NCI-H187 treated with DMSO at 0.1 percent for 48 hours (cell line): Measurements from ENCODE around the gene QRFP.
A peak's percentile ranks its signal among the peaks of the same experiment; 100 is the strongest.

Experiments
- DNase-seq: peaks from one replicate; lab custom pipeline; 2025; lab: John Stamatoyannopoulos, UW

QRFP gene, protein sequence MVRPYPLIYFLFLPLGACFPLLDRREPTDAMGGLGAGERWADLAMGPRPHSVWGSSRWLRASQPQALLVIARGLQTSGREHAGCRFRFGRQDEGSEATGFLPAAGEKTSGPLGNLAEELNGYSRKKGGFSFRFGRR

DNA sequence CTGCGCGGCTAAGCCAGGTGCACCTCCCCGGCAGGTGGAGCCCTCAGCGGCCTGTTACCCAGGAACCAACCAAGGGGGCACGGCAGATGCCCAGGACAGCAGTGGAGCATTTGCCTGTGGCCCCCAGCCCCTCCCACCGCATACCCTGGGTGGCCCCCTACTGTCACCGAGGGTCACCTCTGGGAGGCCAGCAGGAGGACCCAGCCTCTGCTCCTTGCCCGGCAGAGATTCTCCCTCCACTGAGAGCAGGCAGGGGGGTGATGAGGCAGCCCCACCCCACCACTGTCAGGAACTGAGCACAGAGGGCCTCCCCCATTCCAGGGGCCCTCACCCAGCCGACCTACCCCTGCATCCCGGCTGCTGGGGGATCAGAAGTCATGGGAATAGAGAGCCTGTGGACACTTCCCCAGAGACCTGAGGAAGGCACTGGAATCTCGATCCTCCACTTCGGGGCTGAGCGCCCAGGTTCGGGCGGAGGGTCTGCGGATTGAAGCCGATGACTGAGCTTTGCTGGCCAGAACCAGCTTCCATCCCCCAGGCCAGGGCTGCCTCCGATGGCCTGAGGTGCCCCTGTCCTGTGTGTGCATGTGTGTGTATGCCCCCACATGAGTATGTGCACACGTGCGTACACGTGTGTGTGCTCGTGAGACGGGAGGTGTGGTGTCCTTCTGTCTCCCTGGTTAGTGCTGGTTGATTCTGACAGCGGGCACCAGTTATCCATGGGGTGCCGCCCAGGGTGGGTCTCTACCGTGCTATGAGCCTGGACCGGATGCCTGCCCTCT lies at the start of gene QRFP:
TSS of gene QRFP (minus strand) at position 580 of the 782 bp plus-strand sequence. CDS start 2,974 bp downstream, outside the sequence.
- DNase-seq: no peak

DNA sequence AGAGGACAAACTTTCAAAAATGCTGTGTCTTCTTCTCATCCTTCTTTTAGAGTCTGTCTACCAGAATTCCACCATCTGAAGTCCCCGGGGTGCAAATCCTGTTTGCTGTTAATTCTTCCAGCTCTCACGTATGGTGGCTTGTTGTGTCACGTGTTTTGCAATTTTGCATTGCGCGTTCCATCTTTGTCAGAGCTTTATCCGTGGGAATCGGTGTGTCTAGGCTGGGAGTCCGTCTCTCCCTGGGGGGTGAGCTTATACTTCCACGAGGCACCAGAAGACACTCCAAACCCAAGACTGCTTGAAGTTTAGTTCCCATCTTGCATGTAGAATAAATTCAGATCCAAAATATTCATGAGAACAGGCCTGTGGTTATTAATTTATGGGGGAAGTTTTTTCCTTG lies 48.6 kb upstream of the QRFP start:
- no peak for DNase-seq

DNA sequence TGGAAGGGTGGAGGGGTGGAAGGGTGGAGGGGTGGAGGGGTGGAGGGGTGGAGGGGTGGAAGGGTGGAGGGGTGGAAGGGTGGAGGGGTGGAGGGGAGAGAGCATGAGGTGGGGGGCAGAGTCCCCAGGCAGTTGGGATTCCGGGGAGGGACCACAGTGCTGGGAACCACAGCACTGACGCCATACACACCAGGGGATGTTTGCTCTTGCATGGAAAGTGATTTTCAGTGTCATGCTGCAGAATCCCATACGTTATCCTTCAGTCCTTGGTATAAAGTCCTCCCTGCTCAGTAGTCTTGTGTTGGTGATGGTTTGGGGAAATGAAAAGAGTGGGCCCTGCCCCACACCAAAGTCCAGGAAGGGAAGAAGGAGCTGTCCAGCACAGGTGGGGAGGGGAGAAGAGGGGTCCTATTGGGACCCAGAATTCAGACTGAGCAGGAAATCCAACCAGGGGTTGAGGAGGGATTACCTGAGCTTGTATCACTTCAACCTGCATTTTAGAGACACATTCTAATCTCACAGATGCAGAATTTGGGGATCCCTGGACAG lies 48.0 kb upstream of the QRFP start:
- no peak for DNase-seq

DNA sequence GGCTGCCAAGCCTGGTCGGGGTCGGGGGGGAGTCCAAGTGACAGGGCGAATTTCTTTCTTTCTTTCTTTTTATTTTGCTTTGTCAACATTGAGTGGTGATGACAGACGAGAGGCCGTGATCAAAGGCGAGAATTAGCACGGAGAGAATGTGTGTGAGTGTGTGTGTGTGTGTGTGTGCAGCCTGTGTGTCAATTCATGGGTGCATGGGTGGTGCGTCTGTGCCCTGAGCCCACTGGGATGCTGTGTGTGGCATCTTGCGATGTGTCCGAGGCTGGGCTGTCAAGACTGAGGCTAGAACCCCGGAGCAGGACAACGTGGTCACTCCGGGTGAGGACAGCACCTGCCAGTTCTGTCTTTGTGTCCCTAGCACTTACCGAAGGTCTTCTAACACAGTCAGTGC lies 47.2 kb upstream of the QRFP start:
- no peak for DNase-seq

DNA sequence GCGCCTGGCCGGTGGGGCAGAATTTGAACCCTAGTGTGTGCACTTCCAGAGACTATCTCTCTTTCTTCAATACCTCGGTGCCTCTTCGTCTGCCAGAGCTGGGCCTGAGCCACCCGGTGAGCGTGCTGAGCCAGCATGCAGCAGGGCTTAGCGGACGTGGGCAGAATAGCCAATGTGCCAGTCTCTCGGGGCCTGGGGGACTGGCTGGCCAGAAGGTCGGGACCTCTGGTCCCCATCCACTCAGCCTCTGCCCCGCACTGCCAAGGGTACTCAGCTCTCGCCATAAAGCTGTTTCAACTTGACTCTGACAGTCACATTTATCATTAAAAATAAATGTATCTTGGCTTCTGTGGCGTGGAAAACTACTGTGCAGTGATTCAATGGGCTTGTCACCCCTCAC lies 46.6 kb upstream of the QRFP start:
- DNase-seq: no peak

DNA sequence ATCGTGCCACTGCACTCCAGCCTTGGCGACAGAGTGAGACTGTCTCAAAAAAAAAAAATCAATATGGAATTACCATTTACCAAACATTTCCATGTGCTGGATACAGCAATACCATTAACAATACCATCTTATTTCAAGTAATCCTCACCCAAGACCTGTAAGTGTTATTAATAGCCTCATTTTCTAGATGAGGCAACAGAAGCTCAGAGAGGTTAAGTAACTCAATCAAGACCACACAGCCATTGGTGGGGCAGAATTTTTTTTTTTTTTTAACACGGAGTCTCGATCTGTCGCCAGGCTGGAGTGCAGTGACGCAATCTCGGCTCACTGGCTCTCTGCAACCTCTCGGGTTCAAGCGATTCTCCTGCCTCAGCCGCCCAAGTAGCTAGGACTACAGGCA lies 46.1 kb upstream of the QRFP start:
- no peak for DNase-seq

DNA sequence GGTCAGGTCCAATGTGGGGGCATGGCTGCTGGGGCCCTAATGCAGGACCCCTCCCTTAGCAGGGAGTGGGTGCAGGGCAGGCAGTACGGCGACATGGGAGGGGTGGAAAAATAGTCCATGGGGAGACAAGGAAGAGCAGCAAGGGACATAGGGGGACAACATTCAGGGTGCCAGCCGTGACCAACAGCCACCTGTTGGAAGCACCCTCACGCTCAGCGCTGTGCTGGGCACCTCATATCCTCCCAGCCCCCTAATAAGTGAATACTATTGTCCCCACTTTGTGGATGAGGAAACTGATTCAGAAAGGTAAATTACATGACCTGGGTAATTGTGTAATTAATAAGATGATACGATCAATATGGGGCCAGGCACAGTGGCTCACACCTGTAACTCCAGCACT lies 45.5 kb upstream of the QRFP start:
- DNase-seq: no peak

DNA sequence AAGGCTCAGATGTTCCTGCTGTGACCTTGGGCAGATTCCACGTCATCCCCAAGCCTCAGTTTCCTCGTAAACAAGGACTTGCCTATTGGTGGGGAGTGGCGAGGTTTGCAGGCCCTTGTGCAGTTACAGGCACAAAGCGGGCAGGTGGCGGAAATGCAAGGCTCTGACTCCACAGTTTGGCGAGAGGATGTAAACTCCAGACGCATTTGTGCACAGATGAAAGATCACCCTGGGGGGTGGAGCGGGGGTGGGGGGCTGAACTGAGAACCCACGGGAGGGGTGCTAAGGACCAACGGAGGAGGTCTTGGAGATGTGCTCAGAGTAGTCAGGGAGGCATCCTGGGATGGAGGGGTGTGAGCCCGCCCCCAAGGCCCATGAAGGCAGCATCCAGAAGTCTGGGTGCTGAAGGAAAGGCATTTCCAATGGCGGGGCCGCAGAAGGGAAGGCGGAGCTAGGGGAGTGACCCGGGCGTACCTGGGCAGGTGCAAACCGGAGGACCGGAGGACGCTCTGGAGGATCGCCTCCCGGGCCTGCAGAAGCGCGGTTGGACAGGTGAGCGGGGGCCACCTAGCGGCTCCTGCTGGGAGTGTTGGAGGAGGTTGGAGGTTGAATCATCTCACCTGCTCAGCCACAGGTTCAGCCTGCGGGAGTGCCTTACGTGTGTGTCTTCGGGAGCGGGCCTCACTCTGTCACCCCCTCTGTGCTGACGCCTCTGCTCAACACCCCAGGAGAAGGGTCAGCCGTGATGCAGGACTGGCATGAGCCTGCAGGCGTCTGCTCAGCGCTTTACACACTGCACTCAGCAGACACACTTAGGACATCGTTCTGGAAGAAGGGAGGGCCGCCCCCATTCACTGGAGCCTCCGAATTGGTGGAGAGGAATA lies 44.3 kb upstream of the QRFP start:
- peak; percentile 0 for DNase-seq

DNA sequence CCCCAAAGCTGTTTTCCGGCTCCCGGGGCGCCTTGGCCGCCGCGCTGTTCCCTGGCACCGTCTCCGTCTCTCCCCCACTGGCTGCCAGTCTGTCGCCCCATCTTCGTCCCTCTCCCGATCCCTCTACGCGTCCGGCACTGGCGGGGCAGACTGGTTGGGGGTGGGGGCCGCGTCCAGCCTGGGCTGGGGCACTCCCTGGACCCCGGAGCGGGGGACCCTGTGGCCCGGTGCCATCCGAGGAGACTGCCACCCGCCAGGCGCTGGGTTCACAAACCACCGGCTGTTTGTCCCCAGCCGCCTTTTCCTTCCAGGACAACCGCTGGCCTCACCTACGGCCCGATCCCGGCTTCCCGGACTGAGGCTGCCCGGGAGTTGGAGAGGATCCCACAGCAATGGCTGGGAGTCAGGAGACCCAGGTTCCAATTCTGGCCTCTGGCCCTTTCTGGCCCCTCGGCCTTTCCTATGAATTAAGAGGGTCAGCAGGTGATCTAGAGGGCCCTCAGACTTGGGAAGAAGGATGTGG lies 43.5 kb upstream of the QRFP start:
- DNase-seq: no peak

DNA sequence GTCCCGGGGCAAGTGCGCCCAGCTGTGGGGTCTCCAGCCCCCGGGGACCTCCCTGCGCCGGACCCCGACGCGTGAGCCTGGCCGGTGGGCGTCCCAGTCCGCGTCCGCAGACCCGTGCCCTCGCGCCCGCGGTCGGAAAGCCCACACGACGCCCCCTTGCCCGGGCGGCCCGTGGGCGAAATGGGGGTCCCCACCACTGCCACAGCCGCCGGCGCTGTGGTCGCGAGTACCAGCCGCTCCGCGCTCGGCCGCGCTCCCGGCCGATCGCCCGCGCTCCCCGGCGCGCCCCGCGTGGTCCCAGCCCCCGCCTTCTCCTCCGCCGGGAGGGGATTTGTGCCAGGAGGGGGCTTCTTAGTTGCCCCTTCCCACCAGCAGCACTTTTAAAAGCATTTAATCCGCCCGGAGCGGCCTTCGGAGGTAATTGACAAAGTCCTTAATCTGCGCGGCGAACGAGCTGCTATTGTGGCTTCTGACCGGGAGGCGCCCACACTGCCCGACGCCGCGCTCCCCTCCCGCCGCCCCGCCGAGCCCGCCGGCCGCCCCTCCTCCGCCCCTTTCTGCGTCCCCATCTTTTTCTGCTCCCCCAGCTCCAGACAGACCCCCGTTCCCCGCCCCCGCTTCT lies 42.9 kb upstream of the QRFP start:
- no peak for DNase-seq

DNA sequence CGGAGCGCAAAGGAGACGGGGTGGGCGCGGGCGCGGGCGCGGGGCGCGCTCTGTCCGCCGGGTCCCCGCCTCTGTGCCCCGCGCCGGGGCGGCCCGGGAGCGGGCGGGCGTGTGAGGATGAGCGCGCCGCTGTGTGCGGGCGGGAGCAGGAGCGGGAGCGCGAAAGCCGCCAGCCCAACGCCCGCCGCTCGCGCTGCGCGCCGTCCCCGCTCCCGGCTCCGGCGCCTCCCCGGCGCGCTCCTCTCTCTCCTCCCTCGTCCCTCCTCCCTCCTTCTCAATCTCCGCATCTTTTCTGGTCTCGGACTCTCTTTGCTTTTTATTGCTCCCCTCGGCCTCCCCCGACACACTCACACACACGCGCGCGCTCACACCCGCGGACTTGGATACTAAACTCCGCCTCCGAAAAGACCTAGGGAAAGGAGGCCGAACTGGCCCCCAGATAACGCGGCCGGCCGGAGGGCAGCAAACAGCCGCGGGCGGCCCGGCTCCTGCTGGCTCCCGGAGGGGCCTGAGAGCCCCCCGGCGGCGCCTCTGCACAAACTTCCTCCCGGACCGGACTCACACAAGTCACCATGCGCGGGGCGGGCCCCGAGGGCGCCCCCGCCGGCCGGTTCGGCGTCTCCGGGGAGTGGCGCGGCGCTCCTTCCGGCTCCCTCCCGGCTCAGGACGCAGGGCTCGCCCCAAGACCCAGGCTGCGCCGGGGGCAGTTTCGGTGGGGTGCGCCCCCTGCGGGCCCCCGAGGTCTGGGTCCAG lies 42.2 kb upstream of the QRFP start, which contains the start of gene FIBCD1:
TSS of gene FIBCD1 (minus strand) at position 596 of the 753 bp plus-strand sequence. CDS start 640 bp downstream, outside the sequence.
- DNase-seq: no peak

DNA sequence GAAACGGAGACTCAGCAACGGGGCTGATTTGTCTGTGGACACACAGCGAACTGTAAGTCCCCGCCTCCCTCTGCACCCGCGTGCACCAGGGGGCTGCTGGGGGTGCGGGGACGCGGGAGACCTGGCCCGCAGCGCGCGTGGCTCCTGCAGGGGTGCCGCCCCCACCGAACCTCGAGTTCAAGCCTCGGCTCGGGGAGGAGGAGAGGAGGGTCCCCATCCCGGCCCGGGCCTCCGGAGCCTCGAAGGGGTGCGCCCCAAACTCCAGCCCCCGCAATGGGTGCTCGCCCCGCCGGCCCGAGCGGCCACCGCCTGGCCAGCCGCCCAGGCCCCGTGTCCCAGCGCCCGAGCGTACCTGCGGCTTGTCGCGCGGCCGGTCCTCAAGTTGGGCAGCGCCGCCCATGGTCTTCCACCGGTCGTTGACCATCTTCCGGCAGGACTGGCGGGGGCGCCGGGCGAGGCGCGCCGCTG lies 41.6 kb upstream of the QRFP start:
- DNase-seq: no peak

DNA sequence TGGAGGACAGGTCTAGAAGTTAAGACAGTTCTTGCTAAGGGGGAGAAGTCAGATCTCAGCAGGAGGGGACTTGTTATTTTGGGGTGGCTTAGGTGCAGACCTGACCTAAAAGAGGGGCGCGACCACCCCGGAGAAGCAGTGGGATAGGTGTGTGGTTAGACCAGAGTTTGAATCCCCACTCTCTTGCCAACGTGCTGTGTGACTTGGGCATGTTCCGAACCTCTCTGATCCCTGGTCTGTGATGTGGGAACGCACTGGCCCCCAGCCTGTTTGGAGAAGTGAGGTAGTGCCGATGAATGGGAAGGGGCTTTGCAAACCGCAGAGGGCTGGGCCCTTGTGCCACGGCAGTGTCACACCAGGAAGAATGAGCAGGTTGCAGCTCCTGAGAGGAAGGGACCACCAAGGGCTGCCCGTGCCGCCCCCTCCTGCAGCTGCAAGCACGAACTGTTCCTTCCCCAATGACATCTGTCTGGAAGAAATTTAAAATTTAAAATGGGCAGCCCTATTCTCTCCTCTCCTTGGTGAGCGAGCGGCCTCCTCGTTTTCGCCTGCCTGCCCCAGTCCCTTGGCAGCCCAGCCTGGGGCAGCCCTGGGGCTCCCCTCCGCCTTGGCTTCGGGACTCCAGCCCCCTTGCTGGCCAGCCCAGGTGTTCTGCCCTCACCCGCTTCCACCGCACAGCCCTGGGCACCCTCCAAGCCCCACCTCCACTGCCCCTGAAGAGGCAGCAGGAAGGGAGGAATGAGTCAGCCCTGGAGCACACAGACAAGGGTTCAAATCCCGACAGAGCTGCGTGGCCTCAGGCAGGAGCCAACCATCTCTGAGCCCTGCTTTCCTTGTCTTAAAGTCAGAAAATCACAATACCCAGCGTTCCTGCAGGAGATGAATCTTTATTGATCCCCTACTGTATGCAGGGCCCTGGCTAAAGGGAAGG lies 40.8 kb upstream of the QRFP start:
- DNase-seq: no peak

DNA sequence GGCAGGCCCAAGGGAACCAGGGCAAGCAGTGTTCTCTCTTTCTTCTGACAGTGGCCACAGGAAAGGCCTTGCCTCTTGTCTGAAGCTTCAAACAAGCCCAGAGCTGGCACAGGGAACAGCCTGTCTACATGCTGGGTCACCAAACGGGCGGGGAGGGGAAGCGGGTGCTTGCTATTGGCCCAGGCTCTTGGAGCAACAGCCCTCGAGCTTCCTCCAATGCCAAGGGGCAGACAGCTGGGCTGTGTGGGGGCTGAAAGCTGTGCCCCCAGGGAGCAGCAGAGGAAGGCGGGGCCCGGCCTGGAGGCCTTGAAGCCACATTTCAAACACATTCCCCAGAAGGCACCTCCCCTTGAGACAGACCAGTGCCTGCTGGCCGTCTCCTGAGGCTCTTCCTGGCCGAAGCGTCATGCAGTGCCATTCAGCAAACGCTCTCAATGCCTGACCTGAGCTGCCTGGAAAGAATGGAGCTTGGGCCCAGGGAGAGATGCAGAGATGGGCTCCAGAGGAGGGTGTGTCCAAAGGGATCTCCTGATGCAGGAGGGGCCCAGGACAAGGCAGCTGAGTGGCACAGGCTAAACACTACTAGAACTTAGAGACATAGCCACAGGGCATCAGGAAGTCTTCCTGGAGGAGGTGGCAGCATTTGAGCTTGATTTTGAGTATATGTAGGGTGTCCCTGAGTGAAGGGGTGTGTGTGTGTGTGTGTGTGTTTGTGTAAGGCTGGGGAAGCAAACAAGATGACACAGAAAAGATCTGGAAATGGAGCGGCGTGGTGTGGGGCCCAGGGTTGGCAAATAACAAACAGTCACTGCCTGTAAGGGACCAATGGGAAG lies 39.9 kb upstream of the QRFP start:
- DNase-seq: no peak

DNA sequence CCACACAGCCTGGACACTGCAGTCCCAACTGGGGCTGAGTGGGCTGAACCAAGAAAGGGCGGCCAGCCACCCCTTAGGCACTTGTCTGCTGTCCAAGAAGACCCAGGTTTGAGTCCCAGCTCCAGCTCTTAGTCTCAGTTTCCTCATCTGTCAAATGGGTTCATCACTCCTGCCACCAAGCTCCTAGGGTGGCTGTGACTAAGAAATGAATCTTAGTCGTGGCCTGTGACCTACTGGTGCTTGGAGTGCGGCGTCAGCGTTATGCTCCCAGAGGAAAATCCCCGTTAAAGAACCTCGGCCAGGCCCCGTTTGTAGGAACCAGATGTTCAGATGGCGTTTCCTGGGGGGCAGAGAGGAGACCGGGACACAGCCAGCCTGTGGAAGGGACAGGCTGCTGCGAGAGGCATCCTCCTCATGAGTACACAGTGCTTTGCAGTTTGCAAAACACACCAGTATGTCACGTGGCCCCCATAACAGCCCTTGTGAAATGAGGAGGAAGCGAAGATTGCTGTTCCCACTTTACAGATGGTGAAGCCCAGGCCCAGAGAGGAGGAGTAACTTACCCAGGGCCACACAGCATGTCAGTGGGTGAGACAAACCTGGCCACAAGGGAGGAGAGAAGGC lies 39.1 kb upstream of the QRFP start:
- no peak for DNase-seq

DNA sequence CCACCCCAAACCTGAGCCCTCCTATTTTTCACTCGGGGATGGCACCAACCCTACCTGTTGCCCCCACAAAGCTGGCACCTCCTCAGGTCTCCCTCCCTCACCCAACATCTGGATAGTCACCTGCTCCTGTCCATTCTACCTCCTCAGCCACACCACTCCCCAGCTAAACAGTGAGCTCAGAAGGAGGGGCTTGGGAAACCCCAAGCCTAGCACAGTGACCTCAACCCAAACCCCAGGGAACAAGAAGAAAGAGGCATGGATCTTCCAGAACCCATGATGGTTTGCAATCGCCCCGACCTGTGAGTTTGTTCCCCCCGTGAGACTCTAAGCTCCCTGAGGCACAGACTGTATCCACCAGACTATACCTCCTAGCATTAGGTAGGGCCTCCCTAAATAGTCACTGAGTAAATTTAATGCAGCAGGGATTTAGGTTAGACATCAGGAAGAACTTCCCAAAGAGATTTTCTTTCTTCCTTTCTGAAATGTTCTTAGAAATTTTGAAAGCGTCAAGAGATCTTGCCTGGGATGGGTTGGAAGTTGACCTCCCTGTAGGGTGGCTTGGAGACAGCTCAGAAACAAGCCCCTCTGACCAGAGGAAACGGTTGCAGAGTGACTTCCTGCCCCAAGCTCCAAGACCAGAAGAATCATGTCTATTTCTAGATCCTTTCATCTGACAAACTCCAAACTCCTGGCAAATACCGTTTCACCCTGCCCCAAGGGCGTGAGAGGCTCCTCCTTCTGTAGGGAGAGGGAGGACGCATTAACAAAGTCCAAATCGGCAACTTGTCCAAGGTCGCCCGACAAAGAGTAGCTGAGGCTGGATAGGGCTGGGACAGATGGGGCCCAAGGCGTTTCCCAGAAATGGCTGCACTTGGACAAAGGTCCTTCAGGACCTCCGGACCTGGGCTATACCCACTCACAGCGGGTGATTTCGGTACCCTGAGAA lies 38.4 kb upstream of the QRFP start:
- DNase-seq: no peak

DNA sequence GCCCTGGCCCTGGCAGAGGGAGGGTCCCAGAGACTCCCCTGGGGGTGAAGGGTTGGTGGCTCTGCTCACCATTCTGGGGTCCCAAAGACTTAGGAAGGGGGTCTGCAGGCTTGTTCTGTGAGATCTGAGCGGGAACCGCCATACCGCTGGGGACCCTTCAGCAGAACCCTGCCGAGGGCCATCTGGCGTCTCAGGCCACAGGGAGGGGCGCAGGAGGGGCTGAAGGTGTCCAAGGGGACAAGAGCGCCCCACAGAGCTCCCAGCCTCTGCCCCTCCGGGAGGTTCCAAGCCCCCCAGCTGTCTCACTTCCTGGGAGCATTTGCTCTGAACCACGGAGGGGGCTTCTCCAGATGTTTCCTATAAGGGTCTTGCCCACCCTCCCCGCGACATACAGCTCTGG lies 37.6 kb upstream of the QRFP start:
- DNase-seq: no peak
